ENCODE results near the gene PIEZO2. TPM values are rescaled to one million over a fixed set of nuclear protein-coding genes. Genes with fewer than 3 reads are reported as not detected.
A peak's percentile ranks its signal among the peaks of the same experiment; 100 is the strongest.

Gene PIEZO2
- total and polyA plus RNA-seq, 2 experiments from 2014 or later = 24.5 to 70.8 TPM

DNA sequence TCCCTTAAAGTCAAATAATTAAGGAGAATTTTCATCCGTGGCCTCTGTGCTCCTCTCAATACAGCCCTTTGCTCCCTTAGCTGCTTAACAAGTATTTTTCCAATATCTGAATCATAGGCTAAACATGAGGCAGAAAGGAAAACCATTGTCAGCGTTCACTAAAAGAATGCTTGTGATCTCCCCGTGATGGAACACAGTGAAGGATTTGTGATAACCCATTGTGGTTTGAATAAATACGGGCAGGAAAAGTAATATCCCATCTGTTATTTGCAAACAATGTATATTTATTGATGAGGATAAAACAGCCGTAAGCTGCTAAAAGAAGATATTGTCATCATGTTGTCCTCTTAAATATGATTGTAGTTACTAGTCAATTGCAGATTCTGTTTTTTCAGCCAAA lies 365.4 kb downstream of the PIEZO2 start:
- 78% methylated on average over 5 of the region's 5 CpGs for WGBS (ENCODE audit: low lambda C conversion rate, missing lambda C conversion rate)
- Histone ChIP-seq H3K4me1 (ENCODE audit: insufficient read depth) (no peaks in the 10 kb centered on the region), H3K9me2 (replicated peaks; ENCODE audit: insufficient read depth) (no peaks in the 10 kb centered on the region), H3K36me3 (replicated peaks; ENCODE audit: insufficient read depth, low read depth) (no peaks in the 10 kb centered on the region), H3K4me3 (no peak overlapping the region), H3K4me2 (no peak overlapping the region), H3K9me3 (ENCODE audit: low read depth) (no peaks in the 10 kb centered on the region), H4K20me1 (ENCODE audit: insufficient read depth, poor library complexity, severe bottlenecking) (no peaks in the 10 kb centered on the region), H3K27ac (no peak overlapping the region), H3K27me3 (no peaks in the 10 kb centered on the region), H3K79me2 (no peaks in the 10 kb centered on the region), H2AFZ (no peak overlapping the region)
- TF ChIP-seq, protein P1, sequence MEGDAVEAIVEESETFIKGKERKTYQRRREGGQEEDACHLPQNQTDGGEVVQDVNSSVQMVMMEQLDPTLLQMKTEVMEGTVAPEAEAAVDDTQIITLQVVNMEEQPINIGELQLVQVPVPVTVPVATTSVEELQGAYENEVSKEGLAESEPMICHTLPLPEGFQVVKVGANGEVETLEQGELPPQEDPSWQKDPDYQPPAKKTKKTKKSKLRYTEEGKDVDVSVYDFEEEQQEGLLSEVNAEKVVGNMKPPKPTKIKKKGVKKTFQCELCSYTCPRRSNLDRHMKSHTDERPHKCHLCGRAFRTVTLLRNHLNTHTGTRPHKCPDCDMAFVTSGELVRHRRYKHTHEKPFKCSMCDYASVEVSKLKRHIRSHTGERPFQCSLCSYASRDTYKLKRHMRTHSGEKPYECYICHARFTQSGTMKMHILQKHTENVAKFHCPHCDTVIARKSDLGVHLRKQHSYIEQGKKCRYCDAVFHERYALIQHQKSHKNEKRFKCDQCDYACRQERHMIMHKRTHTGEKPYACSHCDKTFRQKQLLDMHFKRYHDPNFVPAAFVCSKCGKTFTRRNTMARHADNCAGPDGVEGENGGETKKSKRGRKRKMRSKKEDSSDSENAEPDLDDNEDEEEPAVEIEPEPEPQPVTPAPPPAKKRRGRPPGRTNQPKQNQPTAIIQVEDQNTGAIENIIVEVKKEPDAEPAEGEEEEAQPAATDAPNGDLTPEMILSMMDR (IDR thresholded peaks at IDR 0.05; ENCODE audit: poor library complexity) = no peak
- no peak for TF ChIP-seq EZH2 (IDR thresholded peaks at IDR 0.05; ENCODE audit: borderline replicate concordance)
- no peak for DNase-seq (ENCODE audit: low spot score)

DNA sequence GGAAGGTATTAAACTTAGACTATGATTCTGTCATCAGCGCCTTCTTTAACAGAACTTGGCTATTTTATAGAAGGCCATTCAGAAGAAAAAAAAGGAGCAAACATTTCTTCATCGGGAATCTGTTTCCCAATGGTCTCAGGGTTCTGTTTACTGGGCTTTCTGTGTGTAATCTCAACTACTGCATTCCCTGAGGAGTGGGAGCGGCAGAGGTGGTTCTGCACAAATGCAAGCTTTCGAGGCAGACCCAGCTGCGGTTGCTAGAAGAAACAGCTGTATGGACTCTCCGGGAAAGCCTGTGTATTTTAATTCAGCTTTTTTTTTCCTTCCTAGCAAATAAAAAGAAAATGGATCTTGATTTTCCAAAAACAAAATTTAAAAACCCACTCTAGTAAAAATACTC lies 372.9 kb downstream of the PIEZO2 start:
- WGBS (ENCODE audit: low lambda C conversion rate, missing lambda C conversion rate) = 53% methylated on average over 6 of the region's 6 CpGs
- H3K4me1 ChIP-seq (ENCODE audit: insufficient read depth) = no peaks in the 10 kb centered on the region
- no peaks in the 10 kb centered on the region for H3K9me3 ChIP-seq (ENCODE audit: low read depth)
- no peaks in the 10 kb centered on the region for H3K27me3 ChIP-seq
- TF ChIP-seq, protein P1 (IDR thresholded peaks at IDR 0.05; ENCODE audit: poor library complexity) = no peak
- no peak for TF ChIP-seq EZH2 (IDR thresholded peaks at IDR 0.05; ENCODE audit: borderline replicate concordance)
- TF ChIP-seq EZH2phosphoT487 (IDR thresholded peaks at IDR 0.05; ENCODE audit: low read depth, severe bottlenecking, unreplicated experiment) = no peak
- H3K9me2 ChIP-seq (replicated peaks; ENCODE audit: insufficient read depth) = no peaks in the 10 kb centered on the region
- no peak overlapping the region for H2AFZ ChIP-seq
- H3K27ac ChIP-seq = no peak overlapping the region
- H3K4me2 ChIP-seq = peak overlapping the region; percentile 25
- H4K20me1 ChIP-seq (ENCODE audit: insufficient read depth, poor library complexity, severe bottlenecking) = no peaks in the 10 kb centered on the region
- no peak for DNase-seq (ENCODE audit: low spot score)
- no peaks in the 10 kb centered on the region for H3K36me3 ChIP-seq (replicated peaks; ENCODE audit: insufficient read depth, low read depth)
- no peak overlapping the region for H3K4me3 ChIP-seq
- H3K79me2 ChIP-seq = no peaks in the 10 kb centered on the region

DNA sequence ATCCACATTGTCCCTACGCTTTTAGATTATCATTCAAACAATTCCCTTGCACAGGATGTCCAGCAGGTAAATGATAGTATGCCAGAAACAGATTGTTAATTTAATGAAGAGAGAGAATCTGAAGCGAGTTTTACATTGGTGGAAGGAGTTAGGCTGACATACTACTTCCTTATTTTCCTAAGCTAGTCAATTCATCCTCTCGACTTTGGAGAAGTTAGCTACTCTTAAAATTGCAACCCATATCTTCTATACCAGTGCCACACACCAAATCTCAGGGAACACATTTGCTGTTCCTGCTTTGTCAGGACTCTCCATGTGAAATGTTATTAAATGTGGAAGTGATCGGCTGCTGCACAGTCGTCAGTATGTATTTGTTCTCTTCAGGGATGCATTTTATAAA lies 374.3 kb downstream of the PIEZO2 start:
- Histone ChIP-seq H2AFZ (no peak overlapping the region), H3K4me2 (no peak overlapping the region), H3K4me3 (no peak overlapping the region), H3K4me1 (ENCODE audit: insufficient read depth) (no peaks in the 10 kb centered on the region), H3K27me3 (no peaks in the 10 kb centered on the region), H3K79me2 (no peaks in the 10 kb centered on the region), H3K9me2 (replicated peaks; ENCODE audit: insufficient read depth) (no peaks in the 10 kb centered on the region), H3K9me3 (ENCODE audit: low read depth) (no peaks in the 10 kb centered on the region), H3K36me3 (replicated peaks; ENCODE audit: insufficient read depth, low read depth) (no peaks in the 10 kb centered on the region), H3K27ac (no peak overlapping the region), H4K20me1 (ENCODE audit: insufficient read depth, poor library complexity, severe bottlenecking) (no peaks in the 10 kb centered on the region)
- no peak for DNase-seq (ENCODE audit: low spot score)
- 92% methylated on average over 5 of the region's 5 CpGs for WGBS (ENCODE audit: low lambda C conversion rate, missing lambda C conversion rate)
- TF ChIP-seq EZH2phosphoT487 (IDR thresholded peaks at IDR 0.05; ENCODE audit: low read depth, severe bottlenecking, unreplicated experiment) = no peak
- no peak for TF ChIP-seq EZH2 (IDR thresholded peaks at IDR 0.05; ENCODE audit: borderline replicate concordance)
- TF ChIP-seq, protein P1 (IDR thresholded peaks at IDR 0.05; ENCODE audit: poor library complexity) = no peak

Measured in hepatocyte (in vitro differentiated cells).